ENCODE results near the gene NPHS1.

GRCh38 chr19:35784503-35785338 is 67.6 kb downstream of the NPHS1 start:
- TF ChIP-seq EZH2 (IDR thresholded peaks at IDR 0.05) (no peak), POLR2AphosphoS5 (IDR thresholded peaks at IDR 0.05; ENCODE audit: borderline replicate concordance, low read depth, low read length) (no peak), FOXP2 (optimal IDR thresholded peaks at IDR 0.05; ENCODE audit: control extremely low read depth, extremely low read length, insufficient read depth) (no peak)

Data from SK-N-MC (cell line).